DOHH2 (cell line): ENCODE measurements around the gene FBXL17.

ENCODE experiments used
- CTCF ChIP-seq: fragments of 200-600 bp; sonication (generic); IDR thresholded peaks from one replicate; pipeline ENCODE4 v1.5.1; 2014; ENCODE audit warnings: antibody characterized with exemption, mild to moderate bottlenecking, low read depth, low read length; ENCODE audit not compliant: poor library complexity, severe bottlenecking
- EZH2phosphoT487 ChIP-seq: fragments of 200-600 bp; sonication (generic); IDR thresholded peaks from 2 replicates; pipeline ENCODE4 v1.6.1; 2017; ENCODE audit warnings: borderline replicate concordance, mild to moderate bottlenecking, antibody characterized with exemption, low read length, moderate library complexity, mixed read lengths

- TF ChIP-seq CTCF (no peak), EZH2phosphoT487 (no peak)
These were observed 267.9 kb downstream of the FBXL17 start for GRCh38 chr5:108113950-108114349.
